ENCODE results near the gene ASTN2.

DNA sequence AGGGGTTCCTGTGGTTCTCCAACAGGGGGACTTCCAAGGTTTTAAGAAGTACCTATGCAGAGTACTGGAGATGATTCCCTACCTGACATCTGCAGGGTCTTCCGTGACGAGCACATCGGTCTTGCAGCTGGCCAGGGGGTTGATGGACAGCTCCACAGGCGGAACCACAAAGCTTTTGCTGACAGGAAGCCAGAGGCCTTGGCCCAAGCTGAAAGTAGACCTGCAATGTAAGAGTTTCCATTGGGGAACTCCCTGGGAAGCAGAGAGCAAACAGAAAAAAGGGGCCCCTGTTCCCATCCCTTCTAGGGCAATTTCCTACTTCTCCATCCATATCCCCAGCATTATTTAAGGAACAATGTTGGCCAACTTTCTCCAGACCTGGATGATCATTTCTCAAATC, 439.7 kb downstream of the ASTN2 start:
- no peak for TF ChIP-seq EZH2 (IDR thresholded peaks at IDR 0.05; ENCODE audit: insufficient read depth, poor library complexity, severe bottlenecking)
- TF ChIP-seq EZH2phosphoT487 (IDR thresholded peaks at IDR 0.05; ENCODE audit: insufficient read depth, low read depth) = no peak

Data from GM23248 (cell line).